SK-N-SH treated with all-trans-retinoic acid at 6 μM for 48 hours (cell line): Measurements from ENCODE around the gene ALG9.

Experiments
- ARNTL ChIP-seq: fragments of 450-650 bp; formaldehyde crosslinking; IDR thresholded peaks from 2 replicates; pipeline ENCODE4 v1.5.0; 2020; ENCODE audit warnings: low read depth, mild to moderate bottlenecking, moderate library complexity, borderline replicate concordance
- BACH2 ChIP-seq: fragments of 250-450 bp; sonication (Bioruptor Pico); IDR thresholded peaks from 2 replicates; pipeline ENCODE4 v1.9.0; 2021; ENCODE audit warnings: mild to moderate bottlenecking, borderline replicate concordance
- PPARA ChIP-seq: fragments of 250-450 bp; sonication (Bioruptor Pico); IDR thresholded peaks from 2 replicates; pipeline ENCODE4 v1.5.0; 2020; ENCODE audit warnings: mild to moderate bottlenecking, borderline replicate concordance
- RARB ChIP-seq: fragments of 250-450 bp; sonication (Bioruptor Pico); IDR thresholded peaks from 2 replicates; pipeline ENCODE4 v1.8.0; 2021; ENCODE audit warnings: mild to moderate bottlenecking, moderate library complexity
- TCF4 ChIP-seq: fragments of 250-450 bp; sonication (Bioruptor Pico); IDR thresholded peaks from 2 replicates; pipeline ENCODE4 v1.8.0; 2021; ENCODE audit warnings: mild to moderate bottlenecking, moderate library complexity, borderline replicate concordance
- ZC3H10 ChIP-seq: fragments of 250-450 bp; sonication (Bioruptor Pico); IDR thresholded peaks from 2 replicates; pipeline ENCODE4 v1.5.1; 2021; ENCODE audit warnings: mild to moderate bottlenecking, moderate library complexity
- ZFP3 ChIP-seq: fragments of 250-450 bp; sonication (Bioruptor Pico); IDR thresholded peaks from 2 replicates; pipeline ENCODE4 v1.5.0; 2020; ENCODE audit warnings: mild to moderate bottlenecking, moderate library complexity
- ZFP30 ChIP-seq: fragments of 450-650 bp; formaldehyde crosslinking; IDR thresholded peaks from 2 replicates; pipeline ENCODE4 v1.5.0; 2022; ENCODE audit warnings: mild to moderate bottlenecking, moderate library complexity
- TF ChIP-seq, protein P1 (sequence below): fragments of 250-450 bp; sonication (Bioruptor Pico); IDR thresholded peaks from 2 replicates; pipeline ENCODE4 v1.8.0; 2020; ENCODE audit warnings: mild to moderate bottlenecking, moderate library complexity, borderline replicate concordance
- TF ChIP-seq, protein P2 (sequence below): fragments of 250-450 bp; sonication (Bioruptor Pico); IDR thresholded peaks from 2 replicates; pipeline ENCODE4 v1.5.1; 2020; ENCODE audit warnings: low read depth, mild to moderate bottlenecking, moderate library complexity
- TF ChIP-seq, protein P3 (sequence below): fragments of 250-450 bp; sonication (Bioruptor Pico); IDR thresholded peaks from 2 replicates; pipeline ENCODE4 v1.5.0; 2020; ENCODE audit warnings: mild to moderate bottlenecking, moderate library complexity
- TF ChIP-seq, protein P4 (sequence below): fragments of 250-450 bp; sonication (Bioruptor Pico); IDR thresholded peaks from 2 replicates; pipeline ENCODE4 v1.8.0; 2021; ENCODE audit warnings: low read depth, mild to moderate bottlenecking, moderate library complexity, borderline replicate concordance

DNA sequence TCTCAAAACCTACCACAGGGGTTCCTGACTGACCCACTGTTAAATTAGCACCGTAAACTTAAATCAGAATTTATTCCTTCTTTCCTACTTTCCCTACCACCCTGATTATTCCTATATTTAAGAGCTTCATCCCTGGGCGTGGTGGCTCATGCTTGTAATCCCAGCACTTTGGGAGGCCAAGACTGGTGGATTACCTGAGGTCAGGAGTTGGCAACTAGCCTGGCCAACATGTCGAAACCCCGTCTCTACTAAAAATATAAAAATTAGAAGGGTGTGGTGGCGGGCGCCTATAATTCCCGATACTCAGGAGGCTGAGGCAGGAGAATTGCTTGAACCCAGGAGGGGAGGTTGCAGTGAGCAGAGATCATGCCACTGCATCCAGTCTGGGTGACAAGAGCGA, 20.3 kb downstream of the ALG9 start:
- TF ChIP-seq BACH2 (no peak), PPARA (CRISPR knock-in tag) (no peak), TCF4 (CRISPR knock-in tag) (no peak), ZC3H10 (CRISPR knock-in tag) (no peak), RARB (CRISPR knock-in tag) (no peak), ZFP3 (no peak), ARNTL (no peak), ZFP30 (CRISPR knock-in tag) (no peak)
- TF ChIP-seq, protein P1, sequence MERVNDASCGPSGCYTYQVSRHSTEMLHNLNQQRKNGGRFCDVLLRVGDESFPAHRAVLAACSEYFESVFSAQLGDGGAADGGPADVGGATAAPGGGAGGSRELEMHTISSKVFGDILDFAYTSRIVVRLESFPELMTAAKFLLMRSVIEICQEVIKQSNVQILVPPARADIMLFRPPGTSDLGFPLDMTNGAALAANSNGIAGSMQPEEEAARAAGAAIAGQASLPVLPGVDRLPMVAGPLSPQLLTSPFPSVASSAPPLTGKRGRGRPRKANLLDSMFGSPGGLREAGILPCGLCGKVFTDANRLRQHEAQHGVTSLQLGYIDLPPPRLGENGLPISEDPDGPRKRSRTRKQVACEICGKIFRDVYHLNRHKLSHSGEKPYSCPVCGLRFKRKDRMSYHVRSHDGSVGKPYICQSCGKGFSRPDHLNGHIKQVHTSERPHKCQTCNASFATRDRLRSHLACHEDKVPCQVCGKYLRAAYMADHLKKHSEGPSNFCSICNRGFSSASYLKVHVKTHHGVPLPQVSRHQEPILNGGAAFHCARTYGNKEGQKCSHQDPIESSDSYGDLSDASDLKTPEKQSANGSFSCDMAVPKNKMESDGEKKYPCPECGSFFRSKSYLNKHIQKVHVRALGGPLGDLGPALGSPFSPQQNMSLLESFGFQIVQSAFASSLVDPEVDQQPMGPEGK (CRISPR knock-in tag) = no peak
- TF ChIP-seq, protein P2, sequence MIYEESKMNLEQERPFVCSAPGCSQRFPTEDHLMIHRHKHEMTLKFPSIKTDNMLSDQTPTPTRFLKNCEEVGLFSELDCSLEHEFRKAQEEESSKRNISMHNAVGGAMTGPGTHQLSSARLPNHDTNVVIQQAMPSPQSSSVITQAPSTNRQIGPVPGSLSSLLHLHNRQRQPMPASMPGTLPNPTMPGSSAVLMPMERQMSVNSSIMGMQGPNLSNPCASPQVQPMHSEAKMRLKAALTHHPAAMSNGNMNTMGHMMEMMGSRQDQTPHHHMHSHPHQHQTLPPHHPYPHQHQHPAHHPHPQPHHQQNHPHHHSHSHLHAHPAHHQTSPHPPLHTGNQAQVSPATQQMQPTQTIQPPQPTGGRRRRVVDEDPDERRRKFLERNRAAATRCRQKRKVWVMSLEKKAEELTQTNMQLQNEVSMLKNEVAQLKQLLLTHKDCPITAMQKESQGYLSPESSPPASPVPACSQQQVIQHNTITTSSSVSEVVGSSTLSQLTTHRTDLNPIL (CRISPR knock-in tag) = no peak
- TF ChIP-seq, protein P3, sequence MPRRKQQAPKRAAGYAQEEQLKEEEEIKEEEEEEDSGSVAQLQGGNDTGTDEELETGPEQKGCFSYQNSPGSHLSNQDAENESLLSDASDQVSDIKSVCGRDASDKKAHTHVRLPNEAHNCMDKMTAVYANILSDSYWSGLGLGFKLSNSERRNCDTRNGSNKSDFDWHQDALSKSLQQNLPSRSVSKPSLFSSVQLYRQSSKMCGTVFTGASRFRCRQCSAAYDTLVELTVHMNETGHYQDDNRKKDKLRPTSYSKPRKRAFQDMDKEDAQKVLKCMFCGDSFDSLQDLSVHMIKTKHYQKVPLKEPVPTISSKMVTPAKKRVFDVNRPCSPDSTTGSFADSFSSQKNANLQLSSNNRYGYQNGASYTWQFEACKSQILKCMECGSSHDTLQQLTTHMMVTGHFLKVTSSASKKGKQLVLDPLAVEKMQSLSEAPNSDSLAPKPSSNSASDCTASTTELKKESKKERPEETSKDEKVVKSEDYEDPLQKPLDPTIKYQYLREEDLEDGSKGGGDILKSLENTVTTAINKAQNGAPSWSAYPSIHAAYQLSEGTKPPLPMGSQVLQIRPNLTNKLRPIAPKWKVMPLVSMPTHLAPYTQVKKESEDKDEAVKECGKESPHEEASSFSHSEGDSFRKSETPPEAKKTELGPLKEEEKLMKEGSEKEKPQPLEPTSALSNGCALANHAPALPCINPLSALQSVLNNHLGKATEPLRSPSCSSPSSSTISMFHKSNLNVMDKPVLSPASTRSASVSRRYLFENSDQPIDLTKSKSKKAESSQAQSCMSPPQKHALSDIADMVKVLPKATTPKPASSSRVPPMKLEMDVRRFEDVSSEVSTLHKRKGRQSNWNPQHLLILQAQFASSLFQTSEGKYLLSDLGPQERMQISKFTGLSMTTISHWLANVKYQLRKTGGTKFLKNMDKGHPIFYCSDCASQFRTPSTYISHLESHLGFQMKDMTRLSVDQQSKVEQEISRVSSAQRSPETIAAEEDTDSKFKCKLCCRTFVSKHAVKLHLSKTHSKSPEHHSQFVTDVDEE (CRISPR knock-in tag) = no peak
- TF ChIP-seq, protein P4, sequence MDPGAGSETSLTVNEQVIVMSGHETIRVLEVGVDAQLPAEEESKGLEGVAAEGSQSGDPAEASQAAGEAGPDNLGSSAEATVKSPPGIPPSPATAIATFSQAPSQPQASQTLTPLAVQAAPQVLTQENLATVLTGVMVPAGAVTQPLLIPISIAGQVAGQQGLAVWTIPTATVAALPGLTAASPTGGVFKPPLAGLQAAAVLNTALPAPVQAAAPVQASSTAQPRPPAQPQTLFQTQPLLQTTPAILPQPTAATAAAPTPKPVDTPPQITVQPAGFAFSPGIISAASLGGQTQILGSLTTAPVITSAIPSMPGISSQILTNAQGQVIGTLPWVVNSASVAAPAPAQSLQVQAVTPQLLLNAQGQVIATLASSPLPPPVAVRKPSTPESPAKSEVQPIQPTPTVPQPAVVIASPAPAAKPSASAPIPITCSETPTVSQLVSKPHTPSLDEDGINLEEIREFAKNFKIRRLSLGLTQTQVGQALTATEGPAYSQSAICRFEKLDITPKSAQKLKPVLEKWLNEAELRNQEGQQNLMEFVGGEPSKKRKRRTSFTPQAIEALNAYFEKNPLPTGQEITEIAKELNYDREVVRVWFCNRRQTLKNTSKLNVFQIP (CRISPR knock-in tag) = no peak
